Thyroid gland (tissue), 4 donors: ENCODE data around the gene GRIA1.

ENCODE experiments used
- POLR2A ChIP-seq, 2 donors: fragments of 450-650 bp; IDR thresholded peaks; one replicate each; pipeline ENCODE4 v1.6.1; 2017; ENCODE audit warnings: antibody characterized with exemption in 2 of 2, mild to moderate bottlenecking in 2 of 2, moderate library complexity in 1 of 2
- TF ChIP-seq, protein P1 (sequence below), 6 experiments: fragments of 200-600 bp in 3 of 6; fragments of 450-650 bp in 3 of 6; sonication (generic) in 3 of 6; IDR thresholded peaks; one replicate each; pipeline ENCODE4 v1.5.1; 2016 to 2019; ENCODE audit warnings: antibody characterized with exemption in 6 of 6, mild to moderate bottlenecking in 2 of 6, inconsistent platforms in 1 of 6, moderate library complexity in 1 of 6

- TF ChIP-seq, protein P1, sequence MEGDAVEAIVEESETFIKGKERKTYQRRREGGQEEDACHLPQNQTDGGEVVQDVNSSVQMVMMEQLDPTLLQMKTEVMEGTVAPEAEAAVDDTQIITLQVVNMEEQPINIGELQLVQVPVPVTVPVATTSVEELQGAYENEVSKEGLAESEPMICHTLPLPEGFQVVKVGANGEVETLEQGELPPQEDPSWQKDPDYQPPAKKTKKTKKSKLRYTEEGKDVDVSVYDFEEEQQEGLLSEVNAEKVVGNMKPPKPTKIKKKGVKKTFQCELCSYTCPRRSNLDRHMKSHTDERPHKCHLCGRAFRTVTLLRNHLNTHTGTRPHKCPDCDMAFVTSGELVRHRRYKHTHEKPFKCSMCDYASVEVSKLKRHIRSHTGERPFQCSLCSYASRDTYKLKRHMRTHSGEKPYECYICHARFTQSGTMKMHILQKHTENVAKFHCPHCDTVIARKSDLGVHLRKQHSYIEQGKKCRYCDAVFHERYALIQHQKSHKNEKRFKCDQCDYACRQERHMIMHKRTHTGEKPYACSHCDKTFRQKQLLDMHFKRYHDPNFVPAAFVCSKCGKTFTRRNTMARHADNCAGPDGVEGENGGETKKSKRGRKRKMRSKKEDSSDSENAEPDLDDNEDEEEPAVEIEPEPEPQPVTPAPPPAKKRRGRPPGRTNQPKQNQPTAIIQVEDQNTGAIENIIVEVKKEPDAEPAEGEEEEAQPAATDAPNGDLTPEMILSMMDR (IDR thresholded peaks at IDR 0.05): no peak
- TF ChIP-seq POLR2A (IDR thresholded peaks at IDR 0.05): no peak
Measured at GRCh38 chr5:153711755-153712154, 221.3 kb downstream of the GRIA1 start.
